ENCODE data around the gene IFT27. TPM values are rescaled to one million over a fixed set of nuclear protein-coding genes. Genes with fewer than 3 reads are reported as not detected.

Gene IFT27
- total and polyA plus RNA-seq, 2 donors (not counting 1 experiment from before 2014, with no cell fraction given): 14.1 to 19.0 TPM

- no peak for TF ChIP-seq CTCF (conservative IDR thresholded peaks at IDR 0.05 in 1 of 2, IDR thresholded peaks at IDR 0.05 in 1 of 2; ENCODE audit: low read depth in 1 of 2, low read length in 2 of 2)
- Histone ChIP-seq H3K9me3 (ENCODE audit: control insufficient read depth, insufficient read depth, low read depth, low read length) (no peaks in the 10 kb centered on the region), H4K20me1 (ENCODE audit: control insufficient read depth, extremely low read depth, insufficient read depth, low read length) (no peaks in the 10 kb centered on the region), H3K9ac (ENCODE audit: insufficient read depth, low read length) (no peak overlapping the region), H3K27ac (ENCODE audit: insufficient read depth, low read length) (no peak overlapping the region), H3K79me2 (ENCODE audit: control insufficient read depth, insufficient read depth, low read length) (no peaks in the 10 kb centered on the region), H3K4me2 (ENCODE audit: extremely low read depth, insufficient read depth, low read length) (no peak overlapping the region), H3K27me3 (ENCODE audit: control insufficient read depth, insufficient read depth, low read length) (no peaks in the 10 kb centered on the region), H3K4me1 (ENCODE audit: control insufficient read depth, extremely low read depth, insufficient read depth, low read length) (no peaks in the 10 kb centered on the region), H2AFZ (ENCODE audit: low read length) (no peak overlapping the region), H3K36me3 (ENCODE audit: control insufficient read depth, insufficient read depth, low read length) (no peaks in the 10 kb centered on the region), H3K4me3 (replicated peaks in 1 of 4; ENCODE audit: control extremely low read depth in 1 of 4, insufficient read depth in 1 of 4, low read depth in 3 of 4, low read length in 4 of 4) (no peak overlapping the region)
- DNase-seq (ENCODE audit: low read depth in 2 of 2): no peak
Measured at GRCh38 chr22:36764641-36765040, 11.3 kb downstream of the IFT27 start.

- Histone ChIP-seq H3K27me3 (ENCODE audit: control insufficient read depth, insufficient read depth, low read length) (no peaks in the 10 kb centered on the region), H3K4me1 (ENCODE audit: control insufficient read depth, extremely low read depth, insufficient read depth, low read length) (no peaks in the 10 kb centered on the region), H2AFZ (ENCODE audit: low read length) (no peak overlapping the region), H3K4me2 (ENCODE audit: extremely low read depth, insufficient read depth, low read length) (no peak overlapping the region), H3K27ac (ENCODE audit: insufficient read depth, low read length) (no peak overlapping the region), H3K79me2 (ENCODE audit: control insufficient read depth, insufficient read depth, low read length) (no peaks in the 10 kb centered on the region), H4K20me1 (ENCODE audit: control insufficient read depth, extremely low read depth, insufficient read depth, low read length) (no peaks in the 10 kb centered on the region), H3K9ac (ENCODE audit: insufficient read depth, low read length) (no peak overlapping the region), H3K36me3 (ENCODE audit: control insufficient read depth, insufficient read depth, low read length) (no peaks in the 10 kb centered on the region), H3K9me3 (ENCODE audit: control insufficient read depth, insufficient read depth, low read depth, low read length) (no peaks in the 10 kb centered on the region), H3K4me3 (replicated peaks in 1 of 4; ENCODE audit: control extremely low read depth in 1 of 4, insufficient read depth in 1 of 4, low read depth in 3 of 4, low read length in 4 of 4) (no peak overlapping the region)
- TF ChIP-seq CTCF (conservative IDR thresholded peaks at IDR 0.05 in 1 of 2, IDR thresholded peaks at IDR 0.05 in 1 of 2; ENCODE audit: low read depth in 1 of 2, low read length in 2 of 2) (no peak), EZH2 (IDR thresholded peaks at IDR 0.05; ENCODE audit: low read length, missing control alignments) (no peak)
- DNase-seq (ENCODE audit: low read depth in 2 of 2): no peak
Measured at GRCh38 chr22:36764060-36764459, 11.9 kb downstream of the IFT27 start.

GRCh38 chr22:36763576-36763975, 12.3 kb downstream of the IFT27 start:
- H3K27me3 ChIP-seq (ENCODE audit: control insufficient read depth, insufficient read depth, low read length): no peaks in the 10 kb centered on the region
- no peak overlapping the region for H3K27ac ChIP-seq (ENCODE audit: insufficient read depth, low read length)
- H3K79me2 ChIP-seq (ENCODE audit: control insufficient read depth, insufficient read depth, low read length): no peaks in the 10 kb centered on the region
- TF ChIP-seq CTCF (conservative IDR thresholded peaks at IDR 0.05 in 1 of 2, IDR thresholded peaks at IDR 0.05 in 1 of 2; ENCODE audit: low read depth in 1 of 2, low read length in 2 of 2) (no peak), EZH2 (IDR thresholded peaks at IDR 0.05; ENCODE audit: low read length, missing control alignments) (no peak)
- no peaks in the 10 kb centered on the region for H3K4me1 ChIP-seq (ENCODE audit: control insufficient read depth, extremely low read depth, insufficient read depth, low read length)
- H4K20me1 ChIP-seq (ENCODE audit: control insufficient read depth, extremely low read depth, insufficient read depth, low read length): no peaks in the 10 kb centered on the region
- DNase-seq (ENCODE audit: low read depth in 2 of 2): no peak
- no peak overlapping the region for H2AFZ ChIP-seq (ENCODE audit: low read length)
- H3K4me3 ChIP-seq (replicated peaks in 1 of 4; ENCODE audit: control extremely low read depth in 1 of 4, insufficient read depth in 1 of 4, low read depth in 3 of 4, low read length in 4 of 4): no peak overlapping the region
- no peaks in the 10 kb centered on the region for H3K36me3 ChIP-seq (ENCODE audit: control insufficient read depth, insufficient read depth, low read length)
- no peak overlapping the region for H3K9ac ChIP-seq (ENCODE audit: insufficient read depth, low read length)
- H3K9me3 ChIP-seq (ENCODE audit: control insufficient read depth, insufficient read depth, low read depth, low read length): no peaks in the 10 kb centered on the region
- H3K4me2 ChIP-seq (ENCODE audit: extremely low read depth, insufficient read depth, low read length): no peak overlapping the region
